Stomach smooth muscle (tissue), 2 donors: ENCODE data around the gene RIMS1.

Experiments used
- H3K27ac ChIP-seq: one replicate; pipeline ENCODE4 v1.7.0; 2013; ENCODE audit warnings: mild to moderate bottlenecking, low read length, inconsistent platforms
- H3K27me3 ChIP-seq, 2 donors: one replicate each; pipeline ENCODE4 v1.7.0; 2013; ENCODE audit warnings: low read length in 2 of 2; ENCODE audit not compliant: insufficient read depth in 2 of 2, control insufficient read depth in 1 of 2
- H3K36me3 ChIP-seq, 2 donors: one replicate each; pipeline ENCODE4 v1.7.0; 2013; ENCODE audit warnings: low read length in 2 of 2; ENCODE audit not compliant: control insufficient read depth in 2 of 2, insufficient read depth in 2 of 2
- H3K4me1 ChIP-seq: one replicate; pipeline ENCODE4 v1.7.0; 2013; ENCODE audit warnings: low read length; ENCODE audit not compliant: control insufficient read depth, insufficient read depth
- H3K4me3 ChIP-seq, 2 donors: one replicate each; pipeline ENCODE4 v1.7.0; 2013; ENCODE audit warnings: low read length in 2 of 2
- H3K9ac ChIP-seq, 2 donors: one replicate each; pipeline ENCODE4 v1.7.0; 2013; ENCODE audit warnings: low read length in 2 of 2, mild to moderate bottlenecking in 1 of 2
- H3K9me3 ChIP-seq, 2 donors: one replicate each; pipeline ENCODE4 v1.7.0; 2013; ENCODE audit warnings: low read length in 2 of 2; ENCODE audit not compliant: control insufficient read depth in 2 of 2
- donor health status: healthy.
- donor health status: Pancreatic carcinoma.

Gene RIMS1

GRCh38 chr6:72218125-72218524, 331.8 kb downstream of the RIMS1 start:
- H3K4me1 ChIP-seq, result no peaks in the 10 kb centered on the region
- no peaks in the 10 kb centered on the region for H3K27me3 ChIP-seq
- no peaks in the 10 kb centered on the region for H3K36me3 ChIP-seq
- no peak overlapping the region for H3K9ac ChIP-seq
- no peak overlapping the region for H3K27ac ChIP-seq
- no peaks in the 10 kb centered on the region for H3K9me3 ChIP-seq
- H3K4me3 ChIP-seq, result no peak overlapping the region

- Histone ChIP-seq H3K4me3 (no peak overlapping the region), H3K27me3 (no peaks in the 10 kb centered on the region)
Measured at GRCh38 chr6:72219536-72219935, 333.2 kb downstream of the RIMS1 start.

GRCh38 chr6:72238021-72238420, 351.7 kb downstream of the RIMS1 start:
- H3K9me3 ChIP-seq, result no peaks in the 10 kb centered on the region
- H3K9ac ChIP-seq, result no peak overlapping the region
- H3K27ac ChIP-seq, result no peak overlapping the region
- H3K4me1 ChIP-seq, result no peaks in the 10 kb centered on the region
- H3K4me3 ChIP-seq, result no peak overlapping the region
- H3K27me3 ChIP-seq, result no peaks in the 10 kb centered on the region
- no peaks in the 10 kb centered on the region for H3K36me3 ChIP-seq

More at GRCh38 chr6:72219536-72219935, 333.2 kb downstream of the RIMS1 start:
- Histone ChIP-seq H3K27ac (no peak overlapping the region), H3K9ac (no peak overlapping the region), H3K9me3 (no peaks in the 10 kb centered on the region), H3K4me1 (no peaks in the 10 kb centered on the region), H3K36me3 (no peaks in the 10 kb centered on the region)

GRCh38 chr6:72238900-72239299, 352.6 kb downstream of the RIMS1 start:
- Histone ChIP-seq H3K27me3 (no peaks in the 10 kb centered on the region), H3K4me1 (no peaks in the 10 kb centered on the region), H3K4me3 (no peak overlapping the region), H3K27ac (no peak overlapping the region), H3K9me3 (no peaks in the 10 kb centered on the region), H3K36me3 (no peaks in the 10 kb centered on the region), H3K9ac (no peak overlapping the region)

- Histone ChIP-seq H3K27me3 (no peaks in the 10 kb centered on the region), H3K9ac (no peak overlapping the region), H3K4me1 (no peaks in the 10 kb centered on the region), H3K27ac (no peak overlapping the region), H3K36me3 (no peaks in the 10 kb centered on the region), H3K9me3 (no peaks in the 10 kb centered on the region), H3K4me3 (no peak overlapping the region)
Measured at GRCh38 chr6:72245565-72245964, 359.2 kb downstream of the RIMS1 start.

- no peaks in the 10 kb centered on the region for H3K9me3 ChIP-seq
- no peaks in the 10 kb centered on the region for H3K27me3 ChIP-seq
- no peak overlapping the region for H3K4me3 ChIP-seq
Measured at GRCh38 chr6:72246926-72247325, 360.6 kb downstream of the RIMS1 start.

GRCh38 chr6:72248621-72249020, 362.3 kb downstream of the RIMS1 start:
- Histone ChIP-seq H3K9me3 (no peaks in the 10 kb centered on the region), H3K36me3 (no peaks in the 10 kb centered on the region), H3K27me3 (no peaks in the 10 kb centered on the region), H3K9ac (no peak overlapping the region), H3K4me3 (no peak overlapping the region), H3K4me1 (no peaks in the 10 kb centered on the region), H3K27ac (no peak overlapping the region)

More at GRCh38 chr6:72246926-72247325, 360.6 kb downstream of the RIMS1 start:
- Histone ChIP-seq H3K27ac (no peak overlapping the region), H3K4me1 (no peaks in the 10 kb centered on the region), H3K9ac (no peak overlapping the region), H3K36me3 (no peaks in the 10 kb centered on the region)

- Histone ChIP-seq H3K27ac (no peak overlapping the region), H3K9ac (no peak overlapping the region), H3K27me3 (no peaks in the 10 kb centered on the region), H3K9me3 (no peaks in the 10 kb centered on the region), H3K4me3 (no peak overlapping the region), H3K4me1 (no peaks in the 10 kb centered on the region), H3K36me3 (no peaks in the 10 kb centered on the region)
Measured at GRCh38 chr6:72250664-72251063, 364.3 kb downstream of the RIMS1 start.

GRCh38 chr6:72260489-72260888, 374.1 kb downstream of the RIMS1 start:
- no peaks in the 10 kb centered on the region for H3K4me1 ChIP-seq
- H3K9me3 ChIP-seq, result no peaks in the 10 kb centered on the region

GRCh38 chr6:72261554-72261953, 375.2 kb downstream of the RIMS1 start:
- H3K4me3 ChIP-seq, result no peak overlapping the region
- H3K9ac ChIP-seq, result no peak overlapping the region
- no peak overlapping the region for H3K27ac ChIP-seq
- no peaks in the 10 kb centered on the region for H3K4me1 ChIP-seq
- H3K36me3 ChIP-seq, result no peaks in the 10 kb centered on the region
- H3K9me3 ChIP-seq, result no peaks in the 10 kb centered on the region
- no peaks in the 10 kb centered on the region for H3K27me3 ChIP-seq

More at GRCh38 chr6:72260489-72260888, 374.1 kb downstream of the RIMS1 start:
- no peaks in the 10 kb centered on the region for H3K27me3 ChIP-seq
- no peaks in the 10 kb centered on the region for H3K36me3 ChIP-seq
- no peak overlapping the region for H3K4me3 ChIP-seq
- H3K27ac ChIP-seq, result no peak overlapping the region
- no peak overlapping the region for H3K9ac ChIP-seq

- Histone ChIP-seq H3K27me3 (no peaks in the 10 kb centered on the region), H3K4me3 (no peak overlapping the region), H3K9me3 (no peaks in the 10 kb centered on the region), H3K9ac (no peak overlapping the region), H3K27ac (no peak overlapping the region), H3K4me1 (no peaks in the 10 kb centered on the region), H3K36me3 (no peaks in the 10 kb centered on the region)
Measured at GRCh38 chr6:72262254-72262653, 375.9 kb downstream of the RIMS1 start.
